Measurements from ENCODE around the gene C2orf68.

DNA sequence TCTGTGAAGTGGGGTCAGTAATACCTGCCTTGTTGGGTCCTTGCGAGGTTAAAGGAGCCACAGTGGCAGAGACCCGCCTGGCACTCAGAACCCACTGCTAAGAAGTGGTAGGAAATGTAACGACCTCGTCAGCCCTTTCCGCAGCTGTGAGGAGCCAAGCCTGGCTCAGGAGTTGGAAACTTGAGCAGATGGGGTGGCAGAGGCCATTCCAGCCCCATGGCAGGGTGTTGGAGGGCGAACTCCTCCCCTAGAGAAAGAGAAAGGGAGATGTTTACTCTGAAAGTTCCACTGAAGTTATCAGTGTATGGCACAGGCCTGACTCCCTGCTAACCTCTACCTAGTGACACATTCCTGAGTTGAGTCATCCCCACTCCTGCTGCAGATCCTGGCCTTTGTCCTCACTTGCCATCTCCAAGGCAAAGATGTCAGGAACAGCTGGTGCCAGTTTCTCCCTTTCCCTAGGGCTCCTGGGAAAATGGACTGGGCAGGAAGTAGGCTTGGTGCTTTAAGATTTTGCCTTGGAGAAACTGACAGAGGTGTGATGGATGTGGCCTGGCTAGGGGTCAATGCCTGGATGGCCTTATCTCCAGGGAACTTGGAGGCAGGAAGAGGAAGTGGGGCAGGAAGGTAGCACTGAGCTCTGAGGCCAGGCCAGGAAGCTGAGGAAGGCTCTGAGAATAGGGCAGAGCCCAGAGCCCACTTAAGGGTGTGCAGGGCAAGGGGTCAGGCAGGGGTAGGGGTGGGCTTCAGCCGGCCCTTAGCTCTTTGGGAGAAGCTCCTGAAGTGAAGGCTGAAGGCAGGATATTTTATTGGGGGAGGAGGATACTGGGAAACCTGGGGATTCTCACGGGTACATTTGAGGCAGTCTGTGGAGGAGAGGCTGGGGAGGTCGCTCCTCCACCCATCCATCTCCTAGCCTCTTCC lies 26.7 kb downstream of the C2orf68 start:
- TF ChIP-seq, protein P1, sequence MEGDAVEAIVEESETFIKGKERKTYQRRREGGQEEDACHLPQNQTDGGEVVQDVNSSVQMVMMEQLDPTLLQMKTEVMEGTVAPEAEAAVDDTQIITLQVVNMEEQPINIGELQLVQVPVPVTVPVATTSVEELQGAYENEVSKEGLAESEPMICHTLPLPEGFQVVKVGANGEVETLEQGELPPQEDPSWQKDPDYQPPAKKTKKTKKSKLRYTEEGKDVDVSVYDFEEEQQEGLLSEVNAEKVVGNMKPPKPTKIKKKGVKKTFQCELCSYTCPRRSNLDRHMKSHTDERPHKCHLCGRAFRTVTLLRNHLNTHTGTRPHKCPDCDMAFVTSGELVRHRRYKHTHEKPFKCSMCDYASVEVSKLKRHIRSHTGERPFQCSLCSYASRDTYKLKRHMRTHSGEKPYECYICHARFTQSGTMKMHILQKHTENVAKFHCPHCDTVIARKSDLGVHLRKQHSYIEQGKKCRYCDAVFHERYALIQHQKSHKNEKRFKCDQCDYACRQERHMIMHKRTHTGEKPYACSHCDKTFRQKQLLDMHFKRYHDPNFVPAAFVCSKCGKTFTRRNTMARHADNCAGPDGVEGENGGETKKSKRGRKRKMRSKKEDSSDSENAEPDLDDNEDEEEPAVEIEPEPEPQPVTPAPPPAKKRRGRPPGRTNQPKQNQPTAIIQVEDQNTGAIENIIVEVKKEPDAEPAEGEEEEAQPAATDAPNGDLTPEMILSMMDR (IDR thresholded peaks at IDR 0.05): no peak
- peak in 1 of 2 donors; percentile 82 for TF ChIP-seq POLR2A (IDR thresholded peaks at IDR 0.05)

All from adrenal gland (tissue), 5 donors.